ENCODE results near the gene SLC22A8.

GRCh38 chr11:62974848-62975522, 40.7 kb downstream of the SLC22A8 start:
- peak in 2 of 5 experiments; percentile 22 to 33 for TF ChIP-seq CTCF (IDR thresholded peaks at IDR 0.05 in 4 of 5, conservative IDR thresholded peaks at IDR 0.05 in 1 of 5)
- no peak for TF ChIP-seq POLR2A (IDR thresholded peaks at IDR 0.05)
